Endothelial cell of umbilical vein (primary cell): Measurements from ENCODE around the gene PODXL2. TPM values are rescaled to one million over a fixed set of nuclear protein-coding genes. Genes with fewer than 3 reads are reported as not detected.

ENCODE experiments used
- BruUV-seq: library from RNA; stranded (reverse); fragments of 400-500 nt; replicated peaks from 2 replicates; lab custom pipeline; 2021; lab: Mats Ljungman, UMichigan
- CTCF ChIA-PET: fragments of 300-600, 350-600 bp; sonication (Branson Sonifier 250); formaldehyde crosslinking; loops from one replicate; lab custom pipeline; 2021; ENCODE audit warnings: antibody characterized with exemption, inconsistent platforms; lab: Charles Lee
- POLR2A ChIA-PET: fragments of 300-600, 350-600 bp; sonication (Branson Sonifier 250); formaldehyde crosslinking; loops from one replicate; lab custom pipeline; 2021; ENCODE audit warnings: antibody characterized with exemption, inconsistent platforms; lab: Charles Lee
- DNase-seq: peaks from one replicate; pipeline ENCODE4 v3.0.0-alpha.2; 2011; ENCODE audit warnings: low read depth, low spot score
- FAIRE-seq: peaks from 2 replicates; lab custom pipeline; 2011; peaks lifted over from hg19 to GRCh38; lab: Jason Lieb, UNC
- H2AFZ ChIP-seq: 2 replicates; pipeline ENCODE4 v1.6.0; 2012; ENCODE audit warnings: low read depth, low read length, control low read depth, inconsistent platforms
- H3K27ac ChIP-seq: 2 replicates; pipeline ENCODE4 v1.5.1; 2011; ENCODE audit warnings: low read depth, mild to moderate bottlenecking, control low read depth, low read length, moderate library complexity; ENCODE audit not compliant: insufficient read depth
- H3K27me3 ChIP-seq, 2 experiments: 2 replicates each; pipeline versions ENCODE4 v1.6.0 to v1.6.1; 2011; ENCODE audit warnings: low read length in 2 of 2, mixed read lengths in 1 of 2; ENCODE audit not compliant: control insufficient read depth in 2 of 2, insufficient read depth in 2 of 2
- H3K36me3 ChIP-seq, 2 experiments: 2 replicates in 1 of 2; 3 replicates in 1 of 2; pipeline ENCODE4 v1.5.1; 2011; ENCODE audit warnings: low read length in 2 of 2, mild to moderate bottlenecking in 1 of 2, moderate library complexity in 1 of 2; ENCODE audit not compliant: control insufficient read depth in 2 of 2, insufficient read depth in 2 of 2; ENCODE audit errors: extremely low read depth in 1 of 2
- H3K4me1 ChIP-seq: 3 replicates; pipeline ENCODE4 v1.5.1; 2011; ENCODE audit warnings: mild to moderate bottlenecking, low read length; ENCODE audit not compliant: control insufficient read depth, insufficient read depth; ENCODE audit errors: extremely low read depth
- H3K4me2 ChIP-seq: 2 replicates; pipeline ENCODE4 v1.6.1; 2011; ENCODE audit warnings: low read length, control low read depth, mixed read lengths; ENCODE audit not compliant: insufficient read depth
- H3K4me3 ChIP-seq, 3 experiments: fragments of 200-600 bp in 1 of 3; sonication (generic), shearing (Covaris generic) in 1 of 3; replicated peaks in 1 of 3; 2 replicates each; pipeline ENCODE4 v1.5.1; 2011 to 2016; ENCODE audit warnings: control low read depth in 3 of 3, low read length in 3 of 3, mild to moderate bottlenecking in 2 of 3, inconsistent platforms in 1 of 3, low read depth in 1 of 3, moderate library complexity in 1 of 3; ENCODE audit not compliant: insufficient read depth in 1 of 3
- H3K79me2 ChIP-seq: 2 replicates; pipeline ENCODE4 v1.6.0; 2012; ENCODE audit warnings: low read length, inconsistent platforms; ENCODE audit not compliant: control insufficient read depth, insufficient read depth
- H3K9ac ChIP-seq: replicated peaks from 2 replicates; pipeline ENCODE3; 2011; ENCODE audit warnings: low read length, control low read depth; ENCODE audit not compliant: insufficient read depth; ENCODE audit errors: extremely low read depth
- H3K9me1 ChIP-seq: replicated peaks from 3 replicates; pipeline ENCODE4 v1.6.0; 2011; ENCODE audit warnings: mild to moderate bottlenecking, low read length; ENCODE audit not compliant: control insufficient read depth, insufficient read depth; ENCODE audit errors: extremely low read depth
- H3K9me3 ChIP-seq: replicated peaks from 2 replicates; pipeline ENCODE4 v1.5.1; 2012; ENCODE audit warnings: low read length, inconsistent platforms; ENCODE audit not compliant: control insufficient read depth, insufficient read depth
- H4K20me1 ChIP-seq: replicated peaks from 2 replicates; pipeline ENCODE3; 2011; ENCODE audit warnings: mild to moderate bottlenecking, low read length; ENCODE audit not compliant: control insufficient read depth, insufficient read depth; ENCODE audit errors: extremely low read depth
- FOS ChIP-seq: IDR thresholded peaks from 2 replicates; pipeline ENCODE4 v1.6.1; 2011; ENCODE audit warnings: mild to moderate bottlenecking, low read length, moderate library complexity, borderline replicate concordance; ENCODE audit not compliant: insufficient read depth
- MAX ChIP-seq: IDR thresholded peaks from 2 replicates; pipeline ENCODE4 v1.6.1; 2011; ENCODE audit not compliant: insufficient read depth, insufficient read length
- MYC ChIP-seq: IDR thresholded peaks from one replicate; pipeline ENCODE4 v1.6.1; 2011; ENCODE audit warnings: mild to moderate bottlenecking, low read depth, low read length
- POLR2A ChIP-seq: IDR thresholded peaks from 2 replicates; pipeline ENCODE4 v1.6.1; 2012; ENCODE audit warnings: low read depth, mild to moderate bottlenecking, control low read depth, low read length
- POLR2AphosphoS5 ChIP-seq: IDR thresholded peaks from 2 replicates; pipeline ENCODE4 v1.6.1; 2012; ENCODE audit warnings: low read depth, mild to moderate bottlenecking, control low read depth, low read length, moderate library complexity; ENCODE audit not compliant: insufficient read depth
- dilution Hi-C: fragments of 300-500 bp; cut with MboI; formaldehyde crosslinking; loops from one replicate; pipeline ENCODE4 v1.15.0; 2019; ENCODE audit warnings: low sequenced_read_pairs; ENCODE audit not compliant: extremely low pct_ligation_motif_present
- intact Hi-C: fragments of 100-400 bp; cut with micrococcal nuclease; formaldehyde crosslinking; loops from one replicate; pipeline ENCODE4 v1.10.0; 2022
- polyA plus RNA-seq, 4 experiments: library from polyadenylated mRNA; depleted of rRNA in 3 of 4; stranded (reverse) in 3 of 4; unstranded in 1 of 4; fragments of >200 nt; gene quantifications; 2 replicates each; pipeline versions ENCODE4 v1.2.1 to v1.2.3, GENCODE V29; 2011 to 2012; ENCODE audit warnings: missing spikeins in 1 of 4
- total RNA-seq: library from RNA; stranded (reverse); gene quantifications from 2 replicates; pipeline ENCODE4 v1.2.3, GENCODE V29; 2021
- TF ChIP-seq, protein P1 (sequence below), 2 donors: IDR thresholded peaks; 1 replicate in 1 of 2; 2 replicates in 1 of 2; pipeline ENCODE4 v1.5.1; 2011; ENCODE audit warnings: low read length in 2 of 2, mild to moderate bottlenecking in 2 of 2, moderate library complexity in 2 of 2, control low read depth in 1 of 2, inconsistent platforms in 1 of 2, low read depth in 1 of 2; ENCODE audit not compliant: insufficient read depth in 1 of 2; ENCODE audit errors: extremely low read depth in 1 of 2

Gene PODXL2
- total and polyA plus RNA-seq, 2 donors (not counting 3 experiments of a cell fraction or from before 2014, with no cell fraction given): 5.5 to 6.5 TPM

GRCh38 chr3:127590282-127590592 is 38.7 kb upstream of the PODXL2 start:
- Histone ChIP-seq H3K4me3 (peak overlapping the region; percentile 73 to 80 (median 78)), H3K36me3 (no peaks in the 10 kb centered on the region), H3K9me3 (no peaks in the 10 kb centered on the region), H3K4me1 (peaks cover 15% of the 10 kb centered on the region), H3K4me2 (peak overlapping the region; percentile 70), H3K27me3 (no peaks in the 10 kb centered on the region), H3K9me1 (no peaks in the 10 kb centered on the region), H4K20me1 (no peaks in the 10 kb centered on the region), H2AFZ (peak overlapping the region; percentile 85), H3K27ac (peak overlapping the region; percentile 66), H3K9ac (peak overlapping the region; percentile 88), H3K79me2 (peaks cover 40% of the 10 kb centered on the region)
- no peak for FAIRE-seq
- dilution Hi-C loops (no loop called here), intact Hi-C loops (loop anchor here (1.0 to 5.0 kb wide), 4 partner anchors 8 to 462 kb away; partner anchors contain the start of genes MCM2, MGLL and SEC61A1)
- BruUV-seq: no TSS peak
- TF ChIP-seq, protein P1, sequence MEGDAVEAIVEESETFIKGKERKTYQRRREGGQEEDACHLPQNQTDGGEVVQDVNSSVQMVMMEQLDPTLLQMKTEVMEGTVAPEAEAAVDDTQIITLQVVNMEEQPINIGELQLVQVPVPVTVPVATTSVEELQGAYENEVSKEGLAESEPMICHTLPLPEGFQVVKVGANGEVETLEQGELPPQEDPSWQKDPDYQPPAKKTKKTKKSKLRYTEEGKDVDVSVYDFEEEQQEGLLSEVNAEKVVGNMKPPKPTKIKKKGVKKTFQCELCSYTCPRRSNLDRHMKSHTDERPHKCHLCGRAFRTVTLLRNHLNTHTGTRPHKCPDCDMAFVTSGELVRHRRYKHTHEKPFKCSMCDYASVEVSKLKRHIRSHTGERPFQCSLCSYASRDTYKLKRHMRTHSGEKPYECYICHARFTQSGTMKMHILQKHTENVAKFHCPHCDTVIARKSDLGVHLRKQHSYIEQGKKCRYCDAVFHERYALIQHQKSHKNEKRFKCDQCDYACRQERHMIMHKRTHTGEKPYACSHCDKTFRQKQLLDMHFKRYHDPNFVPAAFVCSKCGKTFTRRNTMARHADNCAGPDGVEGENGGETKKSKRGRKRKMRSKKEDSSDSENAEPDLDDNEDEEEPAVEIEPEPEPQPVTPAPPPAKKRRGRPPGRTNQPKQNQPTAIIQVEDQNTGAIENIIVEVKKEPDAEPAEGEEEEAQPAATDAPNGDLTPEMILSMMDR (IDR thresholded peaks at IDR 0.05; ENCODE audit: extremely low read depth in 1 of 2, insufficient read depth in 1 of 2, low read depth in 1 of 2, low read length in 2 of 2): no peak
- TF ChIP-seq MAX: no peak
- TF ChIP-seq POLR2AphosphoS5: peak; percentile 19
- TF ChIP-seq FOS: no peak
- no peak for TF ChIP-seq MYC
- TF ChIP-seq POLR2A: no peak
- ChIA-PET POLR2A (no interaction called here), CTCF (interaction anchor here (1.0 to 9.2 kb wide), 2 partner anchors 15 to 101 kb away, joined by 4 to 108 read pairs; no protein-coding TSS in a partner anchor)
- DNase-seq: no peak
